Astrocyte of the cerebellum (primary cell): ENCODE measurements around the gene MYO7B.
"Not testable (repeated sequence)": the region's sequence is repeated elsewhere in the genome, so short reads cannot be mapped to it uniquely, and the experiment has no call there.

Source experiments
- DNase-seq: peaks from one replicate; pipeline ENCODE4 v3.0.0-alpha.2; 2011; ENCODE audit warnings: low read depth
- H3K4me3 ChIP-seq: 2 replicates; pipeline ENCODE4 v1.5.1; 2011; ENCODE audit warnings: mild to moderate bottlenecking, low read depth, low read length, moderate library complexity
- CTCF ChIP-seq: IDR thresholded peaks from 2 replicates; pipeline ENCODE4 v1.5.1; 2012; ENCODE audit warnings: low read length, low read depth, moderate library complexity, mild to moderate bottlenecking; ENCODE audit errors: missing control alignments
- in situ Hi-C: cut with HindIII; loops from 2 replicates; pipeline ENCODE4 v1.10.0; 2017; ENCODE audit warnings: low sequenced_read_pairs

Gene MYO7B

DNA sequence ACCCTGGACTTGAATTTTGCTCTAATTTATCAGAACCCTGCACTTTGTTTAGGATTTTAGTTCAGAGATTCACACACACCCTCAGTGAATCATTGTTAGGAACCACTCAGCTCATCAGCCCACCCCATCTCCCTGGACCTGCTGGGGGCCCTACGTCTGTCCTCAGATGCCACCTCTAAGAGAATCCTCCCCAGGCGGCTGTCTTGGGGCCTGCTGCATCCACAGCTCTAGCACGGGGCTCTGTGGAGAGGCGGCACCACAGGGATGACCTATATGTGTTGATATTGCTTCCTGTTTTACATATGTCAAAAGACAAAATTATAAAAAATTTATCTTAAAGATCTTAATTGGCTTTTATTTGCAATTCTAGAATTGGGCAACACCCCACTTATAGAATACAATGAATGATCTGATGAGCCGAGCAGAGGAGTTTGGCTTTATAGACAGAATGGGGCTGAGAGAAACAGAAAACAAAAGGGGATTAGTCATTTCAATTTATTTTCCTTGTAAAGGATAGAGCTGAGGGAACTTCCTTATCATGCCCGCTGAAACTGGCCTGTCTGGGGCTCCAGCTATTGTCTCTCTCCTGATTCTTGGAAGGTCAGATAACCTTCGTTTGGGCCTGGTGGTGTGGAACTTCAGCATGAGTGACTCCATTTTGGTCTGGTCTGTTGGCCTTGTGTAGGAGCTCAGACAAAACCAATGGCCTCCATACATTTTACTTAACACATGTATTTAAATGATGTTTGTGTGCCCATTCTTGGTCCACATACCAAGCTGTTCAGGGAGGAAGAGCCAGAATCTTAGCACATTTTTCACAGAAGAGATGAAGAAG, 1.4 kb downstream of the MYO7B start:
- no peak overlapping the region for H3K4me3 ChIP-seq
- in situ Hi-C loops: no loop called here
- no peak for DNase-seq
- no peak for TF ChIP-seq CTCF

GRCh38 chr2:127537644-127538043, 2.2 kb downstream of the MYO7B start:
- no peak for DNase-seq
- in situ Hi-C loops: no loop called here
- no peak for TF ChIP-seq CTCF
- no peak overlapping the region for H3K4me3 ChIP-seq

GRCh38 chr2:127541809-127542208, 6.3 kb downstream of the MYO7B start:
- in situ Hi-C loops: no loop called here
- no peak for TF ChIP-seq CTCF
- DNase-seq: no peak
- no peak overlapping the region for H3K4me3 ChIP-seq

DNA sequence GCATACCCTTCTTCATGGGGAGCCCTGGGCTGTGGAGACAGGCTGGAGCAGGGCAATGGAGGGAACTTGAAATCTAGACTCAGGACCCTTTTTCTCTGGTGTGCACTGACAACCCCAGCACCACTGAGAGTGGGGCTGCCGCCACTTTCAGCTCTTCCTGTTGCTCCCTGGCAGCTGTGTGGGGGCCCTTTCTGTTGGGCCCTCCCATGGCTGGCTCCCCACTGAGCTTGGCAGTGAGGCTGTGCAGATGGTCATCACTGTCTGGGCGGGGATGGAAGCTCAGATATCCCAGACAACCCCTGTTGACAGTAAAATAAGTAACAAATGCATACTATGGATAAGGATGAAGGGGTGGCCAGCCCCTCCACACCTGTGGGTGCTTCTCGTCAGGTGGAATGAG, 6.7 kb downstream of the MYO7B start:
- no peak for TF ChIP-seq CTCF
- in situ Hi-C loops: no loop called here
- H3K4me3 ChIP-seq: no peak overlapping the region
- no peak for DNase-seq

DNA sequence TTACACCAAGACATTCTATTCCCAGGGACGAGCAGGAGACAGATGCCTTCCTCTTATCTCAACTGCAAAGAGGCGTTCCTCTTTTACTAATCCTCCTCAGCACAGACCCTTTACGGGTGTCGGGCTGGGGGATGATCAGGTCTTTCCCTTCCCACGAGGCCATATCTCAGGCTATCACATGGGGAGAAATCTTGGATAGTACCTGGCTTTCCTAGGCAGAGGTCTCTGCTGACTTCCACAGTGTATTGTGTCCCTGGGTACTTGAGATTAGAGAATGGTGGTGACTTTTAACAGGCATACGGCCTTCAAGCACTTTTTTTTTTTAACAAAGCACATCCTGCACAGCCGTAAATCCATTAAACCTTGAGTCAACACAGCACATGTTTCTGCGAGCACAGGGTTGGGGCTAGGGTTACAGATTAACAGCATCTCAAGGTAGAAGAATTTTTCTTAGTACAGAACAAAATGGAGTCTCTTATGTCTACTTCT, 7.6 kb downstream of the MYO7B start:
- H3K4me3 ChIP-seq, DNase-seq, in situ Hi-C loops: not testable (repeated sequence)

DNA sequence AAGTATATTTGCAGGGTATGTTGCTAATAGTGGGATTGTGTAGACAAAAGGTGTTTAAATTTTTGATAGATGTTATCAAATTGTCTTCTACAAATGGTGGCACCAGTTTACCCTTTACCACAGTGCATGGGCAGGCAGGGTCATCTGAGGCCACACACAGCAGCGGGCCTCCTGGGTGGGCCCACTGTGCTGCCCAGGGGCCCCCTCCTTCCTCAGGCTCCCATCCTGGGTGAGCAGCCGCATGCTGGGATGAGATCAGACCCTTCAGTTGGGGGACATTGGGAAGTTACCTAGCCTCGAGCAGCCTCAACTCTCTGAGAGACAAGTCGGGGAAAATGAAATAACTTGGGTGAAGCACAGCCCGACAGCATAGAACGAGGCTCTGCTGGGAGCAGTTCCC, 9.7 kb downstream of the MYO7B start:
- in situ Hi-C loops: no loop called here
- no peak for DNase-seq
- H3K4me3 ChIP-seq: no peak overlapping the region
- TF ChIP-seq CTCF: no peak

- in situ Hi-C loops: no loop called here
- TF ChIP-seq CTCF: no peak
- DNase-seq: no peak
These were observed 10.3 kb downstream of the MYO7B start for GRCh38 chr2:127545796-127546195.

More at GRCh38 chr2:127545796-127546195, 10.3 kb downstream of the MYO7B start:
- H3K4me3 ChIP-seq: no peak overlapping the region
